ENCODE data around the gene RAB29.

DNA sequence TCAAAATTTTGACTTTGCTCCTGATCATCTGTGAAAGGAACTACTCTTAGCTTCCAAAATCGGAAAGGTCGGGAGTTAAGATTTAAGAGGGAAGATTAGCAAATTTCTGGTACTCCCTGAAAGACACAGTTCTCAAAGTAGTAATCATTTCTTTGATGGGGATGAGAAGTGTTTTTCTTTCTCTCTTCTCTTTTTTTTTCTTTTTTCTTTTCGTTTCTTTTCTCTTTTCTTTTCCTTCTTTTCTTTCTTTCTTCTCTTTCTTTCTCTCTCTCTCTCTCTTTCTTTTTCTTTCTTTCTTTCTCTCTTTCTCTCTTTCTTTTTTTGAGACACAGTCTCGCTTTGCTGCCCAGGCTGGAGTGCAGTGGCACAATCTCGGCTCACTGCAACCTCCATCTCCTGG, 5.1 kb upstream of the RAB29 start:
- TF ChIP-seq, protein P1, sequence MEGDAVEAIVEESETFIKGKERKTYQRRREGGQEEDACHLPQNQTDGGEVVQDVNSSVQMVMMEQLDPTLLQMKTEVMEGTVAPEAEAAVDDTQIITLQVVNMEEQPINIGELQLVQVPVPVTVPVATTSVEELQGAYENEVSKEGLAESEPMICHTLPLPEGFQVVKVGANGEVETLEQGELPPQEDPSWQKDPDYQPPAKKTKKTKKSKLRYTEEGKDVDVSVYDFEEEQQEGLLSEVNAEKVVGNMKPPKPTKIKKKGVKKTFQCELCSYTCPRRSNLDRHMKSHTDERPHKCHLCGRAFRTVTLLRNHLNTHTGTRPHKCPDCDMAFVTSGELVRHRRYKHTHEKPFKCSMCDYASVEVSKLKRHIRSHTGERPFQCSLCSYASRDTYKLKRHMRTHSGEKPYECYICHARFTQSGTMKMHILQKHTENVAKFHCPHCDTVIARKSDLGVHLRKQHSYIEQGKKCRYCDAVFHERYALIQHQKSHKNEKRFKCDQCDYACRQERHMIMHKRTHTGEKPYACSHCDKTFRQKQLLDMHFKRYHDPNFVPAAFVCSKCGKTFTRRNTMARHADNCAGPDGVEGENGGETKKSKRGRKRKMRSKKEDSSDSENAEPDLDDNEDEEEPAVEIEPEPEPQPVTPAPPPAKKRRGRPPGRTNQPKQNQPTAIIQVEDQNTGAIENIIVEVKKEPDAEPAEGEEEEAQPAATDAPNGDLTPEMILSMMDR (IDR thresholded peaks at IDR 0.05; ENCODE audit: insufficient read depth, low read length) = no peak
- TF ChIP-seq SPI1 (IDR thresholded peaks at IDR 0.05; ENCODE audit: borderline replicate concordance, low read depth) = no peak
- TF ChIP-seq, protein P2, sequence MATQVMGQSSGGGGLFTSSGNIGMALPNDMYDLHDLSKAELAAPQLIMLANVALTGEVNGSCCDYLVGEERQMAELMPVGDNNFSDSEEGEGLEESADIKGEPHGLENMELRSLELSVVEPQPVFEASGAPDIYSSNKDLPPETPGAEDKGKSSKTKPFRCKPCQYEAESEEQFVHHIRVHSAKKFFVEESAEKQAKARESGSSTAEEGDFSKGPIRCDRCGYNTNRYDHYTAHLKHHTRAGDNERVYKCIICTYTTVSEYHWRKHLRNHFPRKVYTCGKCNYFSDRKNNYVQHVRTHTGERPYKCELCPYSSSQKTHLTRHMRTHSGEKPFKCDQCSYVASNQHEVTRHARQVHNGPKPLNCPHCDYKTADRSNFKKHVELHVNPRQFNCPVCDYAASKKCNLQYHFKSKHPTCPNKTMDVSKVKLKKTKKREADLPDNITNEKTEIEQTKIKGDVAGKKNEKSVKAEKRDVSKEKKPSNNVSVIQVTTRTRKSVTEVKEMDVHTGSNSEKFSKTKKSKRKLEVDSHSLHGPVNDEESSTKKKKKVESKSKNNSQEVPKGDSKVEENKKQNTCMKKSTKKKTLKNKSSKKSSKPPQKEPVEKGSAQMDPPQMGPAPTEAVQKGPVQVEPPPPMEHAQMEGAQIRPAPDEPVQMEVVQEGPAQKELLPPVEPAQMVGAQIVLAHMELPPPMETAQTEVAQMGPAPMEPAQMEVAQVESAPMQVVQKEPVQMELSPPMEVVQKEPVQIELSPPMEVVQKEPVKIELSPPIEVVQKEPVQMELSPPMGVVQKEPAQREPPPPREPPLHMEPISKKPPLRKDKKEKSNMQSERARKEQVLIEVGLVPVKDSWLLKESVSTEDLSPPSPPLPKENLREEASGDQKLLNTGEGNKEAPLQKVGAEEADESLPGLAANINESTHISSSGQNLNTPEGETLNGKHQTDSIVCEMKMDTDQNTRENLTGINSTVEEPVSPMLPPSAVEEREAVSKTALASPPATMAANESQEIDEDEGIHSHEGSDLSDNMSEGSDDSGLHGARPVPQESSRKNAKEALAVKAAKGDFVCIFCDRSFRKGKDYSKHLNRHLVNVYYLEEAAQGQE (IDR thresholded peaks at IDR 0.05; ENCODE audit: insufficient replicate concordance, low read depth) = no peak
- TF ChIP-seq GABPA (IDR thresholded peaks at IDR 0.05; ENCODE audit: low read depth) = no peak
